ENCODE results near the gene TRIM2. TPM values are rescaled to one million over a fixed set of nuclear protein-coding genes. Genes with fewer than 3 reads are reported as not detected.

TRIM2 gene
- total and polyA plus RNA-seq, 10 of the 15 experiments (the other 5 are each of a cell fraction or from before 2014, with no cell fraction given) = 0.06 to 0.19 (median 0.15) TPM; not detected in 3

GRCh38 chr4:153191795-153192363 lies 12.4 kb upstream of the TRIM2 start:
- Histone ChIP-seq H4K20me1 (ENCODE audit: control insufficient read depth, insufficient read depth) (no peaks in the 10 kb centered on the region), H3K4me1 (ENCODE audit: control insufficient read depth, insufficient read depth, low read length) (no peaks in the 10 kb centered on the region), H3K9me3 (replicated peaks; ENCODE audit: control insufficient read depth, insufficient read depth, low read length) (no peaks in the 10 kb centered on the region), H3K36me3 (ENCODE audit: control insufficient read depth in 2 of 2, insufficient read depth in 2 of 2, low read length in 1 of 2) (no peaks in the 10 kb centered on the region), H3K79me2 (ENCODE audit: control insufficient read depth, insufficient read depth, low read length) (no peaks in the 10 kb centered on the region), H2AFZ (ENCODE audit: control insufficient read depth, low read depth, low read length) (no peak overlapping the region), H3K27ac (ENCODE audit: control insufficient read depth, insufficient read depth) (no peak overlapping the region), H3K27me3 (replicated peaks in 1 of 2; ENCODE audit: control insufficient read depth in 2 of 2, insufficient read depth in 2 of 2, low read length in 1 of 2) (no peaks in the 10 kb centered on the region; a peak in 1 of 4 replicates), H3K4me3 (no peak overlapping the region), H3K9ac (ENCODE audit: control insufficient read depth, insufficient read depth, low read length) (no peak overlapping the region), H3K4me2 (ENCODE audit: control insufficient read depth, insufficient read depth) (no peak overlapping the region)
- BruUV-seq (replicated peaks) = no TSS peak
- RAD21 ChIA-PET (ENCODE audit: unreplicated experiment) = no interaction called here
- in situ Hi-C loops (cut with MboI) = no loop called here
- DNase-seq (ENCODE audit: low read depth, low spot score) (no peak), FAIRE-seq (no peak), ATAC-seq (no peak)
- CTCF ChIA-PET = interaction anchor here (0.6 to 1.2 kb wide), 3 partner anchors 47 to 93 kb away, joined by 3 read pairs; no protein-coding TSS in a partner anchor
- intact Hi-C loops (cut with micrococcal nuclease; ENCODE audit: unreplicated experiment) = no loop called here
- 49% methylated on average over 5 of the region's 5 CpGs for WGBS (ENCODE audit: insufficient coverage, insufficient replicate concordance, low lambda C conversion rate, missing lambda C conversion rate)
- SMC1A ChIA-PET (ENCODE audit: uncharacterized antibody, unreplicated experiment) = interaction anchor here (1.4 kb wide), 1 partner anchor 12 kb away, joined by 3 read pairs; the partner anchor contains the start of gene TRIM2
- POLR2A ChIA-PET = no interaction called here
- TF ChIP-seq BCLAF1 (IDR thresholded peaks at IDR 0.05) (no peak), MYC (IDR thresholded peaks at IDR 0.05; ENCODE audit: insufficient read depth, insufficient read length, insufficient replicate concordance, low read length, severe bottlenecking) (no peak), FOS (IDR thresholded peaks at IDR 0.05; ENCODE audit: borderline replicate concordance, extremely low read depth, insufficient read length) (no peak), RELB (IDR thresholded peaks at IDR 0.05; ENCODE audit: low read depth) (no peak), FOXK2 (IDR thresholded peaks at IDR 0.05) (no peak), NR2F1 (conservative IDR thresholded peaks at IDR 0.05) (no peak), NBN (IDR thresholded peaks at IDR 0.05) (no peak), CHD1 (IDR thresholded peaks at IDR 0.05; ENCODE audit: low read depth, low read length) (no peak), ZZZ3 (IDR thresholded peaks at IDR 0.05; ENCODE audit: control insufficient read depth, insufficient read length, low read depth) (no peak), CEBPB (IDR thresholded peaks at IDR 0.05; ENCODE audit: borderline replicate concordance in 1 of 2, low read depth in 2 of 2, low read length in 2 of 2) (no peak), HDGF (IDR thresholded peaks at IDR 0.05) (no peak), NRF1 (conservative IDR thresholded peaks at IDR 0.05; ENCODE audit: low read depth, low read length) (no peak)
- TF ChIP-seq, protein P1, sequence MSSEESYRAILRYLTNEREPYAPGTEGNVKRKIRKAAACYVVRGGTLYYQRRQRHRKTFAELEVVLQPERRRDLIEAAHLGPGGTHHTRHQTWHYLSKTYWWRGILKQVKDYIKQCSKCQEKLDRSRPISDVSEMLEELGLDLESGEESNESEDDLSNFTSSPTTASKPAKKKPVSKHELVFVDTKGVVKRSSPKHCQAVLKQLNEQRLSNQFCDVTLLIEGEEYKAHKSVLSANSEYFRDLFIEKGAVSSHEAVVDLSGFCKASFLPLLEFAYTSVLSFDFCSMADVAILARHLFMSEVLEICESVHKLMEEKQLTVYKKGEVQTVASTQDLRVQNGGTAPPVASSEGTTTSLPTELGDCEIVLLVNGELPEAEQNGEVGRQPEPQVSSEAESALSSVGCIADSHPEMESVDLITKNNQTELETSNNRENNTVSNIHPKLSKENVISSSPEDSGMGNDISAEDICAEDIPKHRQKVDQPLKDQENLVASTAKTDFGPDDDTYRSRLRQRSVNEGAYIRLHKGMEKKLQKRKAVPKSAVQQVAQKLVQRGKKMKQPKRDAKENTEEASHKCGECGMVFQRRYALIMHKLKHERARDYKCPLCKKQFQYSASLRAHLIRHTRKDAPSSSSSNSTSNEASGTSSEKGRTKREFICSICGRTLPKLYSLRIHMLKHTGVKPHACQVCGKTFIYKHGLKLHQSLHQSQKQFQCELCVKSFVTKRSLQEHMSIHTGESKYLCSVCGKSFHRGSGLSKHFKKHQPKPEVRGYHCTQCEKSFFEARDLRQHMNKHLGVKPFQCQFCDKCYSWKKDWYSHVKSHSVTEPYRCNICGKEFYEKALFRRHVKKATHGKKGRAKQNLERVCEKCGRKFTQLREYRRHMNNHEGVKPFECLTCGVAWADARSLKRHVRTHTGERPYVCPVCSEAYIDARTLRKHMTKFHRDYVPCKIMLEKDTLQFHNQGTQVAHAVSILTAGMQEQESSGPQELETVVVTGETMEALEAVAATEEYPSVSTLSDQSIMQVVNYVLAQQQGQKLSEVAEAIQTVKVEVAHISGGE (CRISPR knock-in tag; IDR thresholded peaks at IDR 0.05) = no peak
